Activated T-helper 2 cell treated with anti-CD3 and anti-CD28 coated beads, Interferon-gamma antibody, Interleukin-2, Interleukin-4, amounts not matched to agents 10 μg/mL and 5 μg/mL and 100 μg/mL, durations not matched to agents 14 hours and 24 hours and 36 hours (primary cell): ENCODE results near the gene ANP32A. TPM values are rescaled to one million over a fixed set of nuclear protein-coding genes. Genes with fewer than 3 reads are reported as not detected.
"Not testable (repeated sequence)": the region's sequence is repeated elsewhere in the genome, so short reads cannot be mapped to it uniquely, and the experiment has no call there.

Experiments used
- DNase-seq: peaks from one replicate; pipeline ENCODE4 v3.0.0; 2021; ENCODE audit warnings: low spot score
- H3K27ac Mint-ChIP-seq: one replicate; pipeline ENCODE4 v1.8.0; 2021; ENCODE audit warnings: mixed read lengths
- H3K27me3 Mint-ChIP-seq: one replicate; pipeline ENCODE4 v1.8.0; 2021; ENCODE audit warnings: low read depth, mixed read lengths
- H3K36me3 Mint-ChIP-seq: one replicate; pipeline ENCODE4 v1.8.0; 2021; ENCODE audit warnings: low read depth, mixed read lengths
- H3K4me1 Mint-ChIP-seq: one replicate; pipeline ENCODE4 v1.8.0; 2021; ENCODE audit warnings: low read depth, mixed read lengths
- H3K4me3 Mint-ChIP-seq: one replicate; pipeline ENCODE4 v1.8.0; 2021; ENCODE audit warnings: low read depth, mild to moderate bottlenecking, moderate library complexity, mixed read lengths
- H3K9me3 Mint-ChIP-seq: one replicate; pipeline ENCODE4 v1.8.0; 2021; ENCODE audit warnings: mixed read lengths
- intact Hi-C: fragments of 100-400 bp; cut with micrococcal nuclease; formaldehyde crosslinking; loops from one replicate; pipeline ENCODE4 v1.15.1; 2023
- total RNA-seq: library from RNA; stranded (reverse); gene quantifications from 2 replicates; pipeline ENCODE4 v1.2.3, GENCODE V29; 2022

ANP32A gene
- total RNA-seq = 259 and 265 TPM in 2 replicates

GRCh38 chr15:68820295-68821189, at the start of gene ANP32A:
Gene ANP32A, minus strand, starts transcription at chr15:68820895. Its CDS starts 144 bp downstream, at chr15:68820751.
- Mint-ChIP-seq H3K36me3 (peaks cover 28% of the 10 kb centered on the region), H3K27me3 (no peaks in the 10 kb centered on the region)

GRCh38 chr15:68868296-68868695, 47.6 kb upstream of the ANP32A start:
- H3K36me3 Mint-ChIP-seq = no peaks in the 10 kb centered on the region
- H3K9me3 Mint-ChIP-seq = no peaks in the 10 kb centered on the region
- no peak overlapping the region for H3K4me3 Mint-ChIP-seq
- H3K27ac Mint-ChIP-seq = no peak overlapping the region
- DNase-seq = no peak
- peaks cover 19% of the 10 kb centered on the region for H3K27me3 Mint-ChIP-seq
- H3K4me1 Mint-ChIP-seq = no peaks in the 10 kb centered on the region
- intact Hi-C loops = no loop called here

More at GRCh38 chr15:68820295-68821189, at the start of gene ANP32A:
- Mint-ChIP-seq H3K27ac (peak within 1 kb of the TSS; percentile 100), H3K9me3 (no peaks in the 10 kb centered on the region), H3K4me3 (peak within 1 kb of the TSS; percentile 100), H3K4me1 (peaks cover 30% of the 10 kb centered on the region)
- intact Hi-C loops = loop anchor here (5.0 kb wide), 1 partner anchor 543 kb away; the partner anchor contains the start of gene FEM1B
- DNase-seq = peak; percentile 93

GRCh38 chr15:68862415-68862814, 41.7 kb upstream of the ANP32A start:
- Mint-ChIP-seq H3K4me3 (no peak overlapping the region), H3K9me3 (peaks cover 9% of the 10 kb centered on the region), H3K4me1 (no peaks in the 10 kb centered on the region), H3K27me3 (peaks cover 8% of the 10 kb centered on the region), H3K27ac (no peak overlapping the region), H3K36me3 (peaks cover 3% of the 10 kb centered on the region)
- DNase-seq = no peak
- intact Hi-C loops = no loop called here

- H3K27ac Mint-ChIP-seq, intact Hi-C loops, H3K4me1 Mint-ChIP-seq, H3K36me3 Mint-ChIP-seq, H3K4me3 Mint-ChIP-seq, DNase-seq: not testable (repeated sequence)
- H3K27me3 Mint-ChIP-seq = peaks cover 22% of the 10 kb centered on the region
- peaks cover 21% of the 10 kb centered on the region for H3K9me3 Mint-ChIP-seq
Observed at GRCh38 chr15:68858666-68859065, 38.0 kb upstream of the ANP32A start.

GRCh38 chr15:68857443-68857842, 36.7 kb upstream of the ANP32A start:
- H3K27ac Mint-ChIP-seq, DNase-seq, intact Hi-C loops, H3K36me3 Mint-ChIP-seq, H3K4me3 Mint-ChIP-seq, H3K4me1 Mint-ChIP-seq: not testable (repeated sequence)
- Mint-ChIP-seq H3K9me3 (peaks cover 21% of the 10 kb centered on the region), H3K27me3 (peaks cover 29% of the 10 kb centered on the region)

GRCh38 chr15:68852461-68852860, 31.8 kb upstream of the ANP32A start:
- H3K9me3 Mint-ChIP-seq = peaks cover 13% of the 10 kb centered on the region
- H3K4me3 Mint-ChIP-seq = no peak overlapping the region
- no peaks in the 10 kb centered on the region for H3K36me3 Mint-ChIP-seq
- no peaks in the 10 kb centered on the region for H3K4me1 Mint-ChIP-seq
- intact Hi-C loops = no loop called here
- H3K27ac Mint-ChIP-seq = no peak overlapping the region
- no peak for DNase-seq
- peaks cover 33% of the 10 kb centered on the region for H3K27me3 Mint-ChIP-seq

- H3K36me3 Mint-ChIP-seq = no peaks in the 10 kb centered on the region
- no peak overlapping the region for H3K27ac Mint-ChIP-seq
- no peak for DNase-seq
- H3K4me1 Mint-ChIP-seq = no peaks in the 10 kb centered on the region
- intact Hi-C loops = no loop called here
- H3K4me3 Mint-ChIP-seq = no peak overlapping the region
- peaks cover 32% of the 10 kb centered on the region for H3K27me3 Mint-ChIP-seq
- H3K9me3 Mint-ChIP-seq = peaks cover 8% of the 10 kb centered on the region
Observed at GRCh38 chr15:68851971-68852370, 31.3 kb upstream of the ANP32A start.

- Mint-ChIP-seq H3K27ac (no peak overlapping the region), H3K27me3 (peaks cover 27% of the 10 kb centered on the region), H3K4me3 (no peak overlapping the region), H3K9me3 (no peaks in the 10 kb centered on the region), H3K4me1 (no peaks in the 10 kb centered on the region), H3K36me3 (no peaks in the 10 kb centered on the region)
- intact Hi-C loops = no loop called here
- no peak for DNase-seq
Observed at GRCh38 chr15:68849497-68849896, 28.8 kb upstream of the ANP32A start.

- H3K9me3 Mint-ChIP-seq = no peaks in the 10 kb centered on the region
- H3K4me1 Mint-ChIP-seq = peaks cover 6% of the 10 kb centered on the region
- peaks cover 32% of the 10 kb centered on the region for H3K27me3 Mint-ChIP-seq
- H3K36me3 Mint-ChIP-seq = no peaks in the 10 kb centered on the region
- intact Hi-C loops = no loop called here
- no peak for DNase-seq
- no peak overlapping the region for H3K27ac Mint-ChIP-seq
- H3K4me3 Mint-ChIP-seq = no peak overlapping the region
Observed at GRCh38 chr15:68846851-68847439, 26.2 kb upstream of the ANP32A start.

- H3K36me3 Mint-ChIP-seq = no peaks in the 10 kb centered on the region
- DNase-seq = no peak
- H3K4me1 Mint-ChIP-seq = peaks cover 6% of the 10 kb centered on the region
- intact Hi-C loops = no loop called here
- peaks cover 49% of the 10 kb centered on the region for H3K27me3 Mint-ChIP-seq
- H3K9me3 Mint-ChIP-seq = no peaks in the 10 kb centered on the region
- H3K4me3 Mint-ChIP-seq = no peak overlapping the region
- H3K27ac Mint-ChIP-seq = no peak overlapping the region
Observed at GRCh38 chr15:68844856-68845550, 24.3 kb upstream of the ANP32A start.

- H3K4me3 Mint-ChIP-seq = peak overlapping the region; percentile 56
- H3K4me1 Mint-ChIP-seq = peaks cover 6% of the 10 kb centered on the region
- DNase-seq = no peak
- H3K27me3 Mint-ChIP-seq = peaks cover 63% of the 10 kb centered on the region
- H3K9me3 Mint-ChIP-seq = no peaks in the 10 kb centered on the region
- intact Hi-C loops = no loop called here
- no peaks in the 10 kb centered on the region for H3K36me3 Mint-ChIP-seq
- no peak overlapping the region for H3K27ac Mint-ChIP-seq
Observed at GRCh38 chr15:68843425-68844311, 23.0 kb upstream of the ANP32A start.

GRCh38 chr15:68842958-68843357, 22.3 kb upstream of the ANP32A start:
- Mint-ChIP-seq H3K27me3 (peaks cover 61% of the 10 kb centered on the region), H3K36me3 (no peaks in the 10 kb centered on the region), H3K9me3 (no peaks in the 10 kb centered on the region), H3K4me3 (no peak overlapping the region), H3K27ac (no peak overlapping the region), H3K4me1 (peaks cover 6% of the 10 kb centered on the region)
- intact Hi-C loops = no loop called here
- no peak for DNase-seq
